Measurements from ENCODE around the gene UBE2V1. TPM values are rescaled to one million over a fixed set of nuclear protein-coding genes. Genes with fewer than 3 reads are reported as not detected.
"Not testable (repeated sequence)": the region's sequence is repeated elsewhere in the genome, so short reads cannot be mapped to it uniquely, and the experiment has no call there.

UBE2V1 gene
- total RNA-seq, 1 donor from 2014 or later = 77.8 TPM

DNA sequence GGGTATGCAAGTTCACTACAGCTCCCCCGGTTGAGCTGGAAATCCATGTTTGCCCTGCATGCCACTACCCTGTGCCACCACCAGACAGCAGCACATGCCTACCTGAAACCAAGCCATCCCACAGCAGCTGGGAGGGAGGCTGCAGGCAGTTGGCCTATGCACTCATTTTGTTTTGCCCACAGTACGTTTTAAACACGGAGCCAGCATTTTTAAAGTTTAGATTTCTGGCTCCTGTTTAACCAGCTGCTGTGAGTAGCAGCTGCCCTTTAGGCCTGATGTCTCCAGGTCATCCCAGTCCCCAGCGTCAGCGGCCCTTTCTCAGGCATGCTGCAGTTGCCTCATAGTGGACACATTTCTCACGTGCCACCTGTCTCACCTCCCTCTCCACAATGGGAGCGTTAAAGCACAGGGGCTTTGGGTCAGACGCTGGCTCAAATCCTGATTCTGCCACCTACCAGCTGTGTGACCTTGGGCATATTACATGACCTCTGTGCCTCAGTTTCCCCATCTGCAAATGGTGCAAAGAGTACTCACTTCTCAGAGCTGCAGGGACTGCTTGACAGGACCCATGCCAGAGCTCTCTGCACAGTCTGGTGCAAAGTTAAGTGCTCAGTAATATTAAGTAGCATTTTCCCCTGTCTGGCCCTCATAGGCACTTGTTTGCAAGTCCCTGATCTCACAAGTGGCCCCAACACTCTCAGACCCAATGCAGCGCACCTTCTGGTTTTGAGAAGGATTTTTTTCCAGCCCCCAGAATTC lies 8.2 kb upstream of the UBE2V1 start:
- peak; percentile 72 for DNase-seq
- intact Hi-C loops (cut with DNase I) = loop anchor here (2.0 kb wide), 1 partner anchor 48 kb away; no protein-coding TSS in a partner anchor
- peak; percentile 80 for ATAC-seq (ENCODE audit: poor library complexity)

DNA sequence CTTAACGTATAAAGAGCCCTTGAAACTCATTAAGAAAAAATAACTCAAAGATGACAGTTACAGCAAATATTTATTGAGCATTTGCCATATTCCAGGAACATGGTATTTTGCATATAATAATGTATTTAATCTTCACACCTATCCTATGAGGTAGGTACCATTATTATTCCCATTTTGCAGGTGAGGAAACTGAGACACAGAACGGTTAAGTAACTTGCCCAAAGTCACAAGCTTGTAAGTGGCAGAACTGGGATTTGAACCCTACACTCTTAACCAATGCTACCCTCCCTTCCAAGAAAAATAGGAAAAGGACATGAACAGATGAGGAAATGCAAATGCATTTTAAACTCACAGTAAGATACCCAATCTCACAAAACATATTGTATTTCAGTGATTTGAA lies 5.3 kb upstream of the UBE2V1 start:
- ATAC-seq (ENCODE audit: poor library complexity) (no peak), DNase-seq (no peak)
- intact Hi-C loops (cut with DNase I) = no loop called here

DNA sequence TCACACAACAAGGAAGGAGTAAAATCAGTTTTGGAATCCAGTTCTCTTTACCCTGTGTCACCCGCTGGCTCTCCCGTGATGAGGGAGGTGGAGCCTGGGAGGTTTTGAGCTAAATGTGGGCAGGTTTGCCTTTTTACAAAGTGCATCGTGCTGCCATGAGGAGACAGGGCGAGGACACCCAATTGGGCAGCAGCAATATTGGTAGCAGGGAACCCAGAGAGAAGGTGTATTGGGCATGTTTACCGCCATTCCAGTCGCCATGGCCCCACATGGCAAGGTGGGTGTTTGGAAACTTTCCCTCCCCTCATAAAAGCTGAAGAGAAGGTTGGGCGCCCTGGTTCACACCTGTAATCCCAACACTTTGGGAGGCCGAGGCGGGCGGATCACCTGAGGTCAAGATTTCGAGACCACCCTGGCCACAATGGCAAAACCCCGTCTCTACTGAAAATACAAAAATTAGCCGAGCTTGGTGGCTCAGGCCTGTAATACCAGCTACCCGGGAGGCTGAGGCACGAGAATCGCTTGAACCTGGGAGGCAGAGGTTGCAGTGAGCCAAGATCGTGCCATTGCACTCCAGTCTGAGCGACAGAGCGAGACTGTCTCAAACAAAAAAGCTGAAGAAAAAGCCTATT lies 3.5 kb upstream of the UBE2V1 start:
- no peak for DNase-seq
- intact Hi-C loops (cut with DNase I) = no loop called here

DNA sequence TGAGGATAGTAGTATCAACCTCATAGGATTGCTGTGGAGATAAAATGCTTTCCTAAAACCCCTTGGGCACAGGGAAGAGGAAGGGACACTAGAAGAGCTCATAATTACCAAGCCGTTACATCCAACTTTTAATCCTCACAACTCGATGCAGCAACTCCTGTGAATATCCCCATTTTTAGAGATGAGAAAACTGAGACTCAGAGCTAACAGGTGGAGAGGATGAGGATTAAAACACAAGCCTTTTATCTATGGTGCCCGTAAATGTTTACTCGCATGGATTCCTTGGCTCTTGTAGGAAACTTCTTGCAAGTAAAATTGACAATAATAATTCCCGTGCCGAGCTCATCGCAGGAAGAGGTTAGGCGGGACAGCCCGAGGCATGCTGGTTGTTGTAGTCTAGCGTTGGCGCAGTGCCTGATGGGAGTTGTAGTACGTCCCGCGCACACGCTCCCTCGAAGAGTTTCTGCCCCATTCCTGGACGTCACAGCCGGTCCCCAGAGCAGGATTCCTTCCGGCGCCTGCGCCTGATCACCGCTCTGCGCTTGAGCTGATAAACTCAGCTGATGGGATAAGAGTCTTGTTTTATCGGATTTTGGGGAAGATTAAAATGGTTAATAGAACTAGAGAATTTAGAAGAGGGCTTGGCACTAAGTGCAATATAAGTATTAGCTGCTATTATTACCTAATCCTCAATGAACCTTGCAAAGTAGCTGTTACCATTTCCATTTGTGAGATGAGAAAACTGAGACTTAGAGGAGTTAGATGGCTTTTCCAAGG lies 2.8 kb upstream of the UBE2V1 start:
- intact Hi-C loops (cut with DNase I) = no loop called here
- ATAC-seq (ENCODE audit: poor library complexity) = peak; percentile 91
- peak; percentile 98 for DNase-seq

More for the DNA sequence above, 3.5 kb upstream of the UBE2V1 start:
- no peak for ATAC-seq (ENCODE audit: poor library complexity)

DNA sequence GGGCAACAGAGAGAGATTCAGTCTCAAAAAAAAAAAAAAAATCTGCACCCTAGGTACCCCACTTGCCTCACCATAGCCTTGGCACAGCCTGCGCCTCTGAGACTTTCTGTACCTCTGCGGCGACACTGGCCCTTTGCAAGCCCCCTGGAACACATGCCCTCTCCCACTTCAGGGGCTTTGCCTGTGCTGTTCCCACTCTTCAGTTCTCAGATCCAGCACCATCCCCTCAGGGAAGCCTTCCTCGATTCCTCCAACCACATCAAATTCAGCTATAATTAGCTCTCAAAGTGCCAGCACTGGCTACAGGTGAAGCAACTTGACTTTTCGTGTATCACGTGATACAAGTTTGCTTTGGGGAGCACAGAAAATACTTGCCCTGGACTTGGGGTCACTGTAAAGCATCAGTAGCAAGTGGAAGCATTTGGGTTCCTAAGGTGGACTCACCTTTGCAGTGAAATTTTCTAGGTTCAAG lies 2.1 kb upstream of the UBE2V1 start:
- no peak for ATAC-seq (ENCODE audit: poor library complexity)
- DNase-seq = no peak
- intact Hi-C loops (cut with DNase I) = no loop called here

DNA sequence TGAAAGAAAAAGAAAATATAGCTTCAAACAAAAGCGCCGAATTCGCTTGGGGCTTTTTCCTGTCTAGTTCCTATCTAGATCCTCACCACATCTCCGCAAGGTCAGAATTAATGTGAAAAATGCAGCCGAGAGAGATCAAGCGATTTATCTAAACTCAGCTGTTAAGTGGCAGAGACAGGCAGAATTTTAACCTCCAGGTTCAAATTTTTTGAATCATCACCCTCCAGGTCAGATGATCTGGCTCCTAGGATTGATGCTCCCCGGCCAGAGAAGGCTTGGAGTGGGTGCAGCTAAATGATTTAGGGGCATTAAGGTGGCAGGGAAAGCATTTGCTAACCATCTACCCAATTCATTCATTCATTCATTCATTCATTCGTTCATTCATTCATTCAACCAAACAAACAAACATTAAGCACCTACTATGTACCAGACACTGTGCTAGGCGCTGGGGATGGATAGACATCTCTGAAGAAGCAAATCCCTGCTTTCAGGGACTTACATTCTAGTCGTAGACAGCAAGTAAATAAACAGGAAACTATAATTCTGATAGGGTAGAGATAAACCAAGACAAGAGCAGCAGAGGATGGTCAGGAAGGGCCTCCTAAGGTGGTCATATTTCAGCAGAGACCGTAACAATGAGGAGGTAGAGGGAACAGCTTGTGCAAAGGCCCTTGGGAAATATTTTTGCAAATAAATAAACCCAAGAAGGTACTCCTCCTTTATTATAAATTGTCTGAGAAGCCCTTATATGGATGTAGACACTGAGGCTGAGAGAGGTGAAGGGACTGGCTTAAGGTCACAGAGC lies 672 bp upstream of the UBE2V1 start:
- DNase-seq (no peak), ATAC-seq (ENCODE audit: poor library complexity) (no peak)
- intact Hi-C loops (cut with DNase I) = no loop called here

DNA sequence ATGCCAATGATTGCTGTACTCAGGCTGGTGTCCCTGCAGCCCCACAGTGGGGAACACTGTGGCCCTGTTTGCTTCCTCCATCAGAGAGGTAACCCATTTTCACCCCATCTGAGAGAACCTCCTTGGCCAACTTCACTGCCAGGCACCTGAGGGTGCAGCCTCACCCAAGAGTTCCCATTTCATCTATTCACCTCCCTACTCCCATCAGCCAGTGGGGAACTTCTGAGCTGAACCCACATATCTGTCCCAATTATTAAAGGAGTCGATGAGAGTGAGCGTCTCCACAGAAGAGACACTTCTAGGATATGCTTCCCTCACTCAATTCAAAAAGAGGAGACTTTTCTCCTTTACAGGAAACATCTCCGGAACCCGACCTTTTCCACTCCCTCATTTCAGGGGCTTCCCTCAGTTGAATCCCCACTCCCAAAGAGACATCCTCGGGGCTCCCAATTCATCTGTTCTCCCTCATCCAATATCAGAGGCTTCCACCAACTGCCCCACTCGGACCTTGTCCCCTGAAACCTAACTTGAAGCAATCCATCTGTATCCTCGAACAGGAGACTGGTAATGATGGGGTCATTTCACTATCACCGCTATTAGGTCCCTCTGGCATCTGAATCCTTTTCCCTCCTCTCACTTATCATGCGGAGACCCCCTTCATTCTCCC lies 988 bp downstream of the UBE2V1 start:
- intact Hi-C loops (cut with DNase I) = no loop called here
- no peak for DNase-seq
- no peak for ATAC-seq (ENCODE audit: poor library complexity)

DNA sequence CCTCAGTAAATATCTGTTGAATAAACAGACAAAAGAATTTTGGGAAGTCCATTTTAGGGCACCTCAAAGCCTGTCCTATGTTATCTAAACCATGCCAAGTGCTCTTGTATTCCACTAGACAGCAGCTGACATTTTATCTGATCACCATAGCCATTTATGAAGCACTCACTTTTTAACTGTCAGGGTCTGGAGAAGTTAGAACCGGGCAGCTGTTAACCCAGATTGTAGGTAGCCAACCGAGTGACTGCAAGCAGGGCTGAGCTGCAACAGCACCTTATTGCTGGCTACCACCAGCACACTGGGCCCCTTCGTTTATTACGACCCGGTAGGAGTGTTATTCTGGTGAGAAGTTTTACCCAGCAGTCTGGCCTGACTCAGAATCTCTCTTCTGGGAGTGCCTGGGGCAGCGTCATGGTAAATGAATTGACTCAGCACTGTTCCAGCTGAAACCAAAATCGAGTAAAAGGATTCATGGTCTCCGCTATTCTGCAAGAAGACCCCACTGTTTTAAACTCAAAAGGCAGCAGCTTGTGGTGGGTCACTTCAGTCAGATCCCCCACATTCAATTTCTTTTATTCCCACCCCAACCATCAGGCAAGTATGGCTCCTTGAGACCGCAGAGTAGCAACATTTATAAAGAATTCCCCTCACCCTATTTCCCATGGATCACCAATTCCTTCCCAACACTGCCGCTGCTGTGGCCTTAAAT lies 1.7 kb downstream of the UBE2V1 start:
- intact Hi-C loops (cut with DNase I) = no loop called here
- no peak for ATAC-seq (ENCODE audit: poor library complexity)
- no peak for DNase-seq

DNA sequence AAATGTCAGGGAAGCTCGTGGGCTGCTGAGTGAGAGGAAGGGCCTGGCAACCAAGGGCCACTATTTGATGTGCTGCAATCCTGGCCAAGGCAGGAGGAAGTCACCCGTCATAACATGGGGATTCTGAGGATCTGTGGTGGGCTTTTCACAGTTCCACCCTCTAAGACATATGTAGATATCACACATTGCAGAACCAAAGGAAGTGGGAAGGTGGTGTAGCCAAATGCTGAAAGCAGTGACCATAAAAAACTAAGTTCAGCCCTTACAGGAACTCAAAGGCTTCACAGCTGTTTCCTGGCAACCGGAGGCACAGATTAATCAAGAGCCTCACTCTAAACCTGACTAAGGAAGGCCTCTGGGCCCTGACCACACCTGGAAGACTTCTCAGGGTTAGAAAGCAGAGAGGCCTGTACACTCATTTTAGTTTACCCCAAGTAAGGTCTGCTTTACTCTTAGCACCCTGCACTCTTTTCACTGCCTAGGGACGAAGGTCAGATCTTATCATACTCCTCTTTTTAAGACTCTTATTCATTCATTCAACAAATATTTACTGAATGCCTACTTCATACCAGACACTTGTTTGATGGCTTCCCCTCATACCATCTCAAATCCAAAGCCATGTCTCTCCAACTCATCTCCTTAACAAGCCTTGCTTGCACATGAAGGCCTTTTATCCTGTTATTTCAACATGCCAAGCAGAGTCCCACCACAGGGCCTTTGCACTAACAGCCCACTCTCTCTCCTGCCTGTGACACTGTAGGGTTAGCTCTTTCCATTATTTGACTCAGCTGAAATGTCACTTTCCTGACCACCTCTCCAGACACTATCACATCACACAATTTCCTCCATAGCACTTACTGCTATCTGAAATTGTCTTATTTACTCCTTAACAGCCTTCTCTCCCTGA lies 2.6 kb downstream of the UBE2V1 start:
- no peak for DNase-seq
- no peak for ATAC-seq (ENCODE audit: poor library complexity)
- intact Hi-C loops (cut with DNase I) = no loop called here

DNA sequence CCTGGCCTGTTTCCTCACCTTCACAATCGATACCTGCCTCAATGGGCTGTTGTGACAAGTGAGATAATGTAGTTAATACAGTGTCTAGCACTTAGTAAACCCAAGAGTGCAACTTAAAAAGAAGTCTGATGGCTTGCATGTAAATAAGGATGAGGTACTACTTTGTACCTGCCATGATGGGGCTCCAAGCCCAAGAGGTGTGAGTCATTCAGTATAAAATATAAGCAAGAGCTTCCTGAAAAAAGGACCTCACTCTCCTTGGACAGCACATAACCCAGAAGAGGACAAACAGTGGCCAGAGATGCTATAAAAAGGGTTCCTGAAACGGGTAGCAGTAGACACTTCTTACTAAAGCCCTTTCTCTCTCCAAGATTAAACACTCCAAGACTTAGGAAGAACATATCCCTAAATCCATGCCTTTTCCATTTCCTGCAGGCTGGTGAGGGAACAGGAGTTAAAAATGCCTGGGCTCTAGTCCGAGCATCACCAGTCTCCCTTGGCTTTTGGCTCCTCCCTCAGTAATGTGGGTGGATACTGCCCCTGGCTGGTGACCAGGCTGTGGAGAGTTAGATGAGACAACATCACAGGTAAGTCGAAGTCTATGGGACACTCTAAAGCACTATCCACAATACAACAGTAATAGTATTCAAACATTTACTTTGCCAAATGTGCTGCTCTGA lies 4.3 kb downstream of the UBE2V1 start:
- ATAC-seq (ENCODE audit: poor library complexity) = no peak
- DNase-seq = no peak
- intact Hi-C loops (cut with DNase I) = no loop called here

DNA sequence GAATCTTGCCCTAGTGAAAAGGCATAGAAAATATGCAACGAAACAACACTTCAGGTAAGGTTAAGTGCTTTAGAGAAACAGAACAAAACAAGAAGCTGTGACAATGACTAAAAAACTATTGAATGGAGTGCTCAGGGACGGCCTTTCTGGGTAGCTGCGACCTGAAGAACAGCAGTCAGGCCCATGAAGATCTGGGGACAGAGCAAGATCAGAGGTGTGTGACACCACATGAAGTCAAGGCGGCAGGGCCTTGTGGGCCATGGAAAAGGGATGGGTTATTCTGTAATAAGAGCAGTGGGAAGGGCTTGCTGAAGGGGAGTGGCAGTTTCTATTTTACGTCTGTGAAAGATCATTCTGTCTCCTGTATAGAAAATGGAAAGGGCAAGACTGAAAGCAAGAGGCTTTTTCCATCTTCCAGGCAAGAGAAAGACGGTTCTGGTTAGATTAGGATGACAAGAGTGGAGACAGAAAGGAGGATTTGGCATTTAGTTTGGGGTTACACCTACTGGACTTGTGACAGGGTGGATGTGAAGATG lies 5.1 kb downstream of the UBE2V1 start:
- no peak for ATAC-seq (ENCODE audit: poor library complexity)
- DNase-seq = no peak
- intact Hi-C loops (cut with DNase I) = no loop called here

DNA sequence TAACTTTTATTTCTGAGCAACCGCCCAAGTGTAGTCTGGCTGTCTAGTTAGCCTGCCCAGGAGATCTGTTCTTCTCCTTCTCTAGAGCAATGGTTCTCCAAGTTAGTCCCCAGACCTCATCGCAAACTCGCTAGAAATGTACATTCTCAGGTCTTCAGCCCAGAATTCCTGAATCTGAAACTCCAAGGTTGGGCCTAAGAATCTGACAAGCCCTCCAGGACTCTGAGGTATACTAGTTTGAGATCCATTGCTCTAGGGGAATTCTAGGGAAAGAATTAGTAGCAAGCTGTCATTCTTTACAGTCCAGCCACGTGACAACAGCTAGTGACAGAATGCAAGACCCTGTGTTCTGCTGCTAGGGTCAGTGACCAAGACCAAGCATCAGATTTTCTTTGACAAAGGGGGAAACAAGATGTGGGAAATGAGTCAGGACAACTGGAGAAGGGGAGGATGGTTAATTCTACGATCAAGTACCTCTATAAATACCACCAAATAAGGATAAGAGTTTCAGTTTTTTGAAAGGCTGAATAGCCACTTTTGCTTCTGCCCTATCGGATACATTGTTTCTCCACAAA lies 5.8 kb downstream of the UBE2V1 start:
- intact Hi-C loops (cut with DNase I) = no loop called here
- DNase-seq = no peak
- ATAC-seq (ENCODE audit: poor library complexity) = no peak

DNA sequence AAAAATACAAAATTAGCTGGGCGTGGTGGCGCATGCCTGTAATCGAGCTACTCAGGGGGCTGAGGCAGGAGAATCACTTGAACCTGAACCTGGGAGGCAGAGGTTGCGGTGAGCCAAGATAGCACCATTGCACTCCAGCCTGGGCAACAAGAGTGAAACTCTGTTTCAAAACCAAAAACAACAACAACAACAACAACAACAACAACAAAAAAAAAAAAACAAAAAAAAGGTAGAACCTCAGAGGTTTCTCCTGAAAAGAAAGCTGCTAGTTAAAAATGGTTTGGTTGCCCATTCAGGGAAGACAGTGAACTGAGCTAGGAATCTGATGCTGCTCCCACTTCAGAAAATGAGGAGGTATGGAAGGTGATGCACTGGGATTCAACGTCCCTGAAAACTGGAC lies 6.3 kb downstream of the UBE2V1 start:
- intact Hi-C loops (cut with DNase I); ATAC-seq (ENCODE audit: poor library complexity): not testable (repeated sequence)

DNA sequence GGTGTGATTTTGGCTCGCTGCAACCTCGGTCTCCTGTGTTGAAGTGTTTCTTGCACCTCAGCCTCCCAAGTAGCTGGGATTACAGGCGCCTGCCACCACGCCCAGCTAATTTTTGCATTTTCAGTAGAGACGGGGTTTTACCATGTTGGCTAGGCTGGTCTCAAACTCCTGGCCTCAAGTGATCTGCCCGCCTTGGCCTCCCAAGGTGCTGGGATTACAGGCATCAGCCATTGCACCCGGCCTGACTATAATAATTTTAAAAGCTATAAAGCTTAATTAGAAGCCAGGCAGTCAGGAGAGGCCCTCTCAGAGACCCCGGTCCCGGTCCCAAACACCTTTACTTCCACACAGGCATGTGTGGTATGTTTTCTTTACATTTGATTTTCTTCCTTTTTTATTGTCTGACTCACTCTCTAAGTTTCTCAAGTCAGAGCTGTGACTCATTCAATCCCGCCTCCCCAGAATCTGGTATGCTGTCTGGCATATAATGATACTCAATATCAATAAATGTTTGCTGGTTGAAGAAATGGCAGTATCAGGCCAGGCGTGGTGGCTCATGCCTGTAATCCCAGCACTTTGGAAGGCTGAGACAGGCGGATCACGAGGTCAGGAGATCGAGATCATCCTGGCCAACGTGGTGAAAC lies 9.4 kb downstream of the UBE2V1 start:
- ATAC-seq (ENCODE audit: poor library complexity); DNase-seq; intact Hi-C loops (cut with DNase I): not testable (repeated sequence)

More for the DNA sequence above, 6.3 kb downstream of the UBE2V1 start:
- DNase-seq = not testable (repeated sequence)

DNA sequence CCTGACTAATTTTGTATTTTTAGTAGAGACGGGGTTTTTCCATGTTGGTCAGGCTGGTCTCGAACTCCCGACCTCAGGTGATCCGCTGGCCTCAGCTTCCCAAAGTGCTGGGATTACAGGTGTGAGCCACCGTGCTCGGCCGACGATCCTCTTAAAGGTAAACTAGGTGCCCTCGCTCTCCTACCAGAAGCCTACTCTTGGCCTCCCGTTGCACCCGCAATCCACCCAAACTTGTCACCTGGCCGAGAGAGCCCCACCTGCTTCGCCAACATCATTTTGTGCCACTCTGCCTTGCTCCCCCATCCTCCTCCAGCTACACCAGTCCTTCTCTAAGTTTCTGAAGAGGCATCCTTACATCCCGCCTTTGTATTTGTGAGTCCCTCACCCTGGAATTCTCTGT lies 10.4 kb downstream of the UBE2V1 start:
- DNase-seq; intact Hi-C loops (cut with DNase I); ATAC-seq (ENCODE audit: poor library complexity): not testable (repeated sequence)

Data from Right ventricle myocardium superior (tissue), 1 donor.